Activated T-cell treated with anti-CD3 and anti-CD28 coated beads for 4 hours (primary cell): ENCODE measurements around the gene NGFR.

Experiments used
- DNase-seq: peaks from one replicate; pipeline ENCODE4 v3.0.0-alpha.2; 2020

Gene NGFR

GRCh38 chr17:49494986-49495841, at the start of gene NGFR:
Gene NGFR, plus strand, starts transcription at chr17:49495293. Its CDS starts 125 bp downstream, at chr17:49495418.
- peak; percentile 23 for DNase-seq

- no peak for DNase-seq
These were observed 49.5 kb upstream of the NGFR start for GRCh38 chr17:49445591-49445990.

GRCh38 chr17:49447628-49448302, 47.3 kb upstream of the NGFR start:
- no peak for DNase-seq

- no peak for DNase-seq
These were observed 44.9 kb upstream of the NGFR start for GRCh38 chr17:49450181-49450580.

GRCh38 chr17:49450735-49451134, 44.4 kb upstream of the NGFR start:
- no peak for DNase-seq

GRCh38 chr17:49452201-49452600, 42.9 kb upstream of the NGFR start:
- no peak for DNase-seq

GRCh38 chr17:49452661-49453060, 42.4 kb upstream of the NGFR start:
- DNase-seq, result no peak

- DNase-seq, result no peak
These were observed 41.0 kb upstream of the NGFR start for GRCh38 chr17:49454050-49454449.

- DNase-seq, result no peak
These were observed 39.7 kb upstream of the NGFR start for GRCh38 chr17:49455272-49455861.

- no peak for DNase-seq
These were observed 38.7 kb upstream of the NGFR start for GRCh38 chr17:49456183-49456965.

- DNase-seq, result no peak
These were observed 37.2 kb upstream of the NGFR start for GRCh38 chr17:49457564-49458535.

GRCh38 chr17:49459401-49459984, 35.6 kb upstream of the NGFR start:
- DNase-seq, result no peak

- DNase-seq, result no peak
These were observed 34.7 kb upstream of the NGFR start for GRCh38 chr17:49460401-49460800.

- no peak for DNase-seq
These were observed 33.5 kb upstream of the NGFR start for GRCh38 chr17:49461580-49461979.

- no peak for DNase-seq
These were observed 31.0 kb upstream of the NGFR start for GRCh38 chr17:49464049-49464448.

GRCh38 chr17:49465331-49465903, 29.7 kb upstream of the NGFR start:
- DNase-seq, result no peak

- DNase-seq, result no peak
These were observed 28.7 kb upstream of the NGFR start for GRCh38 chr17:49466436-49466835.

- no peak for DNase-seq
These were observed 27.9 kb upstream of the NGFR start for GRCh38 chr17:49467175-49467574.

- no peak for DNase-seq
These were observed 26.2 kb upstream of the NGFR start for GRCh38 chr17:49468811-49469385.
